Liver (tissue), 9 donors: ENCODE data around the gene PACSIN3. TPM values are rescaled to one million over a fixed set of nuclear protein-coding genes. Genes with fewer than 3 reads are reported as not detected.

Experiments used
- DNase-seq: peaks from one replicate; pipeline ENCODE4 v3.0.0-alpha.2; 2017; ENCODE audit warnings: low spot score
- H3K27ac ChIP-seq, 2 donors: one replicate each; pipeline ENCODE4 v1.7.0; 2013; ENCODE audit warnings: inconsistent platforms in 2 of 2, low read length in 2 of 2, control low read depth in 1 of 2, low read depth in 1 of 2, mild to moderate bottlenecking in 1 of 2
- H3K27me3 ChIP-seq, 4 donors: one replicate each; pipeline versions ENCODE4 v1.6.1 to v1.7.0; 2013; ENCODE audit warnings: low read length in 3 of 4, inconsistent platforms in 1 of 4, mild to moderate bottlenecking in 1 of 4, moderate library complexity in 1 of 4; ENCODE audit not compliant: control insufficient read depth in 4 of 4, insufficient read depth in 4 of 4
- H3K36me3 ChIP-seq, 4 donors: one replicate each; pipeline versions ENCODE4 v1.6.1 to v1.7.0; 2013; ENCODE audit warnings: low read length in 3 of 4, mild to moderate bottlenecking in 3 of 4, low read depth in 1 of 4, moderate library complexity in 1 of 4; ENCODE audit not compliant: control insufficient read depth in 4 of 4, insufficient read depth in 3 of 4
- H3K4me1 ChIP-seq, 4 donors: one replicate each; pipeline versions ENCODE4 v1.6.1 to v1.7.0; 2013; ENCODE audit warnings: low read length in 3 of 4, mild to moderate bottlenecking in 3 of 4, moderate library complexity in 1 of 4; ENCODE audit not compliant: control insufficient read depth in 4 of 4, insufficient read depth in 4 of 4
- H3K4me3 ChIP-seq, 3 donors: one replicate each; pipeline versions ENCODE4 v1.6.1 to v1.7.0; 2013; ENCODE audit warnings: low read length in 3 of 3, control low read depth in 1 of 3, low read depth in 1 of 3, mild to moderate bottlenecking in 1 of 3
- H3K9ac ChIP-seq, 2 donors: one replicate each; pipeline ENCODE4 v1.7.0; 2013; ENCODE audit warnings: low read length in 2 of 2, mild to moderate bottlenecking in 2 of 2, moderate library complexity in 2 of 2, control low read depth in 1 of 2, low read depth in 1 of 2
- H3K9me3 ChIP-seq, 4 donors: one replicate each; pipeline versions ENCODE4 v1.6.1 to v1.7.0; 2013; ENCODE audit warnings: low read length in 3 of 4; ENCODE audit not compliant: control insufficient read depth in 4 of 4
- EGR1 ChIP-seq, 2 donors: IDR thresholded peaks; 2 replicates each; pipeline ENCODE4 v1.6.1; 2016 to 2018; ENCODE audit warnings: antibody characterized with exemption in 2 of 2, low read depth in 2 of 2
- FOXA1 ChIP-seq: IDR thresholded peaks from 2 replicates; pipeline ENCODE4 v1.6.1; 2016; ENCODE audit warnings: antibody characterized with exemption
- FOXA2 ChIP-seq: IDR thresholded peaks from 2 replicates; pipeline ENCODE4 v1.6.1; 2016; ENCODE audit warnings: antibody characterized with exemption
- GABPA ChIP-seq, 2 donors: IDR thresholded peaks in 1 of 2; conservative IDR thresholded peaks in 1 of 2; 2 replicates each; pipeline ENCODE4 v1.6.1; 2016; ENCODE audit warnings: antibody characterized with exemption in 2 of 2, mild to moderate bottlenecking in 1 of 2, moderate library complexity in 1 of 2
- HNF4G ChIP-seq: IDR thresholded peaks from 2 replicates; pipeline ENCODE4 v1.6.1; 2016; ENCODE audit warnings: antibody characterized with exemption
- JUND ChIP-seq, 2 donors: IDR thresholded peaks; 2 replicates each; pipeline ENCODE4 v1.6.1; 2016; ENCODE audit warnings: antibody characterized with exemption in 2 of 2
- NR2F2 ChIP-seq: IDR thresholded peaks from 2 replicates; pipeline ENCODE4 v1.6.1; 2016; ENCODE audit warnings: antibody characterized with exemption
- RAD21 ChIP-seq, 2 donors: IDR thresholded peaks; 2 replicates each; pipeline ENCODE4 v1.6.1; 2016; ENCODE audit warnings: antibody characterized with exemption in 2 of 2, mild to moderate bottlenecking in 2 of 2
- RXRA ChIP-seq, 2 donors: IDR thresholded peaks; 2 replicates each; pipeline ENCODE4 v1.6.1; 2017 to 2018; ENCODE audit warnings: antibody characterized with exemption in 2 of 2, mild to moderate bottlenecking in 1 of 2
- SP1 ChIP-seq: IDR thresholded peaks from 2 replicates; pipeline ENCODE4 v1.6.1; 2018; ENCODE audit warnings: antibody characterized with exemption, mild to moderate bottlenecking
- TAF1 ChIP-seq: conservative IDR thresholded peaks from 2 replicates; pipeline ENCODE4 v1.6.1; 2016; ENCODE audit warnings: antibody characterized with exemption, mild to moderate bottlenecking
- YY1 ChIP-seq: IDR thresholded peaks from 2 replicates; pipeline ENCODE4 v1.6.1; 2016; ENCODE audit warnings: antibody characterized with exemption, mild to moderate bottlenecking
- WGBS: extraction: QIAGEN DNeasy Blood & Tissue Kit; methylation state at CpG from one replicate; pipeline ENCODE4 v1.1.7; 2013; 5-methylcytosine and 5-hydroxymethylcytosine counted together
- polyA plus RNA-seq, 2 donors: library from polyadenylated mRNA; stranded (reverse) in 1 of 2; unstranded in 1 of 2; fragments of 200-250 nt in 1 of 2; fragments of >200 nt in 1 of 2; fragmentation: Nextera tagmentation in 1 of 2; extraction: Ambion mirVana in 1 of 2; gene quantifications; one replicate each; pipeline versions ENCODE4 v1.2.1 to v1.2.3, GENCODE V29; 2013 to 2015
- total RNA-seq, 2 donors: library from RNA; depleted of rRNA; stranded (reverse); fragments of >200 nt; gene quantifications; one replicate each; pipeline ENCODE4 v1.2.3, GENCODE V29; 2014
- TF ChIP-seq, protein P1 (sequence below): IDR thresholded peaks from 2 replicates; pipeline ENCODE4 v1.6.1; 2016; ENCODE audit warnings: antibody characterized with exemption, mild to moderate bottlenecking
- TF ChIP-seq, protein P2 (sequence below): IDR thresholded peaks from 2 replicates; pipeline ENCODE4 v1.6.1; 2016; ENCODE audit warnings: antibody characterized with exemption
- TF ChIP-seq, protein P3 (sequence below): IDR thresholded peaks from 2 replicates; pipeline ENCODE4 v1.6.1; 2016; ENCODE audit warnings: antibody characterized with exemption
- TF ChIP-seq, protein P4 (sequence below): fragments of 150-350 bp; IDR thresholded peaks from 2 replicates; pipeline ENCODE4 v1.5.1; 2017; ENCODE audit warnings: improper control_type of control experiment, low read depth, low read length; ENCODE audit not compliant: missing input control
- donor health status: healthy.
- donor health status: healthy.
- donor health status: healthy.
- donor health status: healthy.
- donor health status: healthy.

PACSIN3 gene
- total and polyA plus RNA-seq, 4 donors = 12.1 to 23.3 (median 19.7) TPM

DNA sequence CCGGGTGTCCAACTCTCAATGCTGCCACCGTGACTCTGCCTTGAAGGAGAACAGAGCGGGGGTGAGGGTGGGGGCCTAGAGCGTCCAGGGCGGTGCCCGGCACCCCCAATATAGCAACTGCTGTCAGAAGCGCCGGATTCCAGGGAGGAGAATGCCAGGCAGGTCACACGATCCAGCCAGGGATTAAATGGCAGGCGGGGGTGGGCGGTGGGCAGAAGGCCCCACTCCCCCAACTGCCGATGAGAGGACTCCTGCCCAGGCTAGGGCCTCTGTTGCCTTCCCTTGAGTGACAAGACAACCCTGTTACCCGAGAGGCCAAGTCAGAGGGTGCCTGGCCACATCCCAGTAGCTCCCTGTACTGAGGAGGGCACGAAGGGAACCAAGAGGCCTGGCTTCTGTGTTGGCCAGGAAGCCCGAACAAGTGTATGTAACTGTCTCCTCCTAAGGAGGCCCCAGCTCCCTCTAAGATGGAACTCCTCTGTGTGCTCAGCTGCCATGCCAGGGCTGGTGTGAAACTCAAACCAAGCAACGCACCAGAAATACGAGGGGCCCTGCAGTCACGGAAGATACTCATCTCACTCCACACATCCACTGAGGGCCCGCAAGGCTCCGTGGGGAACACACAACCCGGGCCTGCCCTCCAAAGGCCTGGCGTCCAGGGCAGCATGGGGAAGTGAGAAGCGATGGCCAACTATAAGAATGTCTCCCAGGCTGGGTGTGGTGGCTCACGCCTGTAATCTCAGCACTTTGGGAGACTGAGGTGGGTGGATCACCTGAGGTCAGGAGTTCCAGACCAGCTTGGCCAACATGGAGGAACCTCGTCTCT, 3.0 kb downstream of the PACSIN3 start:
- peaks cover 11 to 79% (median 56%) of the 10 kb centered on the region in 4 donors for H3K4me1 ChIP-seq
- no peaks in the 10 kb centered on the region for H3K27me3 ChIP-seq
- no peaks in the 10 kb centered on the region for H3K9me3 ChIP-seq
- no peak overlapping the region for H3K9ac ChIP-seq
- DNase-seq = peak; percentile 32
- no peak overlapping the region for H3K27ac ChIP-seq
- no peak for TF ChIP-seq RXRA (IDR thresholded peaks at IDR 0.05)
- no peak for TF ChIP-seq FOXA1
- no peak for TF ChIP-seq FOXA2
- TF ChIP-seq, protein P1, sequence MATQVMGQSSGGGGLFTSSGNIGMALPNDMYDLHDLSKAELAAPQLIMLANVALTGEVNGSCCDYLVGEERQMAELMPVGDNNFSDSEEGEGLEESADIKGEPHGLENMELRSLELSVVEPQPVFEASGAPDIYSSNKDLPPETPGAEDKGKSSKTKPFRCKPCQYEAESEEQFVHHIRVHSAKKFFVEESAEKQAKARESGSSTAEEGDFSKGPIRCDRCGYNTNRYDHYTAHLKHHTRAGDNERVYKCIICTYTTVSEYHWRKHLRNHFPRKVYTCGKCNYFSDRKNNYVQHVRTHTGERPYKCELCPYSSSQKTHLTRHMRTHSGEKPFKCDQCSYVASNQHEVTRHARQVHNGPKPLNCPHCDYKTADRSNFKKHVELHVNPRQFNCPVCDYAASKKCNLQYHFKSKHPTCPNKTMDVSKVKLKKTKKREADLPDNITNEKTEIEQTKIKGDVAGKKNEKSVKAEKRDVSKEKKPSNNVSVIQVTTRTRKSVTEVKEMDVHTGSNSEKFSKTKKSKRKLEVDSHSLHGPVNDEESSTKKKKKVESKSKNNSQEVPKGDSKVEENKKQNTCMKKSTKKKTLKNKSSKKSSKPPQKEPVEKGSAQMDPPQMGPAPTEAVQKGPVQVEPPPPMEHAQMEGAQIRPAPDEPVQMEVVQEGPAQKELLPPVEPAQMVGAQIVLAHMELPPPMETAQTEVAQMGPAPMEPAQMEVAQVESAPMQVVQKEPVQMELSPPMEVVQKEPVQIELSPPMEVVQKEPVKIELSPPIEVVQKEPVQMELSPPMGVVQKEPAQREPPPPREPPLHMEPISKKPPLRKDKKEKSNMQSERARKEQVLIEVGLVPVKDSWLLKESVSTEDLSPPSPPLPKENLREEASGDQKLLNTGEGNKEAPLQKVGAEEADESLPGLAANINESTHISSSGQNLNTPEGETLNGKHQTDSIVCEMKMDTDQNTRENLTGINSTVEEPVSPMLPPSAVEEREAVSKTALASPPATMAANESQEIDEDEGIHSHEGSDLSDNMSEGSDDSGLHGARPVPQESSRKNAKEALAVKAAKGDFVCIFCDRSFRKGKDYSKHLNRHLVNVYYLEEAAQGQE = no peak
- TF ChIP-seq EGR1 (IDR thresholded peaks at IDR 0.05; ENCODE audit: low read depth in 2 of 2) = no peak
- TF ChIP-seq, protein P2, sequence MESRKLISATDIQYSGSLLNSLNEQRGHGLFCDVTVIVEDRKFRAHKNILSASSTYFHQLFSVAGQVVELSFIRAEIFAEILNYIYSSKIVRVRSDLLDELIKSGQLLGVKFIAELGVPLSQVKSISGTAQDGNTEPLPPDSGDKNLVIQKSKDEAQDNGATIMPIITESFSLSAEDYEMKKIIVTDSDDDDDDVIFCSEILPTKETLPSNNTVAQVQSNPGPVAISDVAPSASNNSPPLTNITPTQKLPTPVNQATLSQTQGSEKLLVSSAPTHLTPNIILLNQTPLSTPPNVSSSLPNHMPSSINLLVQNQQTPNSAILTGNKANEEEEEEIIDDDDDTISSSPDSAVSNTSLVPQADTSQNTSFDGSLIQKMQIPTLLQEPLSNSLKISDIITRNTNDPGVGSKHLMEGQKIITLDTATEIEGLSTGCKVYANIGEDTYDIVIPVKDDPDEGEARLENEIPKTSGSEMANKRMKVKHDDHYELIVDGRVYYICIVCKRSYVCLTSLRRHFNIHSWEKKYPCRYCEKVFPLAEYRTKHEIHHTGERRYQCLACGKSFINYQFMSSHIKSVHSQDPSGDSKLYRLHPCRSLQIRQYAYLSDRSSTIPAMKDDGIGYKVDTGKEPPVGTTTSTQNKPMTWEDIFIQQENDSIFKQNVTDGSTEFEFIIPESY = no peak
- TF ChIP-seq SP1 = no peak
- TF ChIP-seq YY1 = no peak
- TF ChIP-seq GABPA (IDR thresholded peaks at IDR 0.05 in 1 of 2, conservative IDR thresholded peaks at IDR 0.05 in 1 of 2) = no peak
- 95% methylated on average over 25 of the region's 25 CpGs for WGBS
- peaks cover 0 to 7% (median 5%) of the 10 kb centered on the region in 4 donors for H3K36me3 ChIP-seq
- no peak overlapping the region for H3K4me3 ChIP-seq

DNA sequence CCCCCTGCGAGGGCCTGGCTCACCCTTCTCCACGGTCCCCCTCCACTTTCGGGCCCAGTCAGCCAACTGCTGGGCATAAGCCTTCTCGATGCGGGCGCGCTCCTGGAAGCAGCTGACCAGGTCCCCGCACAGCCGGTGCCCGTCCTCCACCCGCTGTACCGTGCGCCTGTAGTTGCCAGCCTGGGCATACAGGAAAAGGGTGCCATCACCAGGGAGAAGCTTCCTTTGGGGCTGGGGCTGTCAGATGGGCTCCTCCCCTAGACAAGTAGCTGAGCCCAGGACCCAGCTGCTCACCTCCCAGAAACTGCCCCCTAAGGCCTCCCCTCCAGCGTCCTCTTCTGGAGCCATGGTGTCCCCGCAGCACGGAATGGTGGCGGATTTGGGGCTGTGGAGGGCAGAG, 3.9 kb downstream of the PACSIN3 start:
- Histone ChIP-seq H3K27me3 (no peaks in the 10 kb centered on the region), H3K4me3 (no peak overlapping the region), H3K4me1 (peaks cover 14 to 79% (median 56%) of the 10 kb centered on the region in 4 donors), H3K9ac (no peak overlapping the region), H3K9me3 (no peaks in the 10 kb centered on the region), H3K36me3 (peaks cover 0 to 7% (median 5%) of the 10 kb centered on the region in 4 donors), H3K27ac (no peak overlapping the region)
- WGBS = 96% methylated on average over 17 of the region's 17 CpGs
- TF ChIP-seq, protein P3, sequence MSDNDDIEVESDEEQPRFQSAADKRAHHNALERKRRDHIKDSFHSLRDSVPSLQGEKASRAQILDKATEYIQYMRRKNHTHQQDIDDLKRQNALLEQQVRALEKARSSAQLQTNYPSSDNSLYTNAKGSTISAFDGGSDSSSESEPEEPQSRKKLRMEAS = no peak
- TF ChIP-seq, protein P4, sequence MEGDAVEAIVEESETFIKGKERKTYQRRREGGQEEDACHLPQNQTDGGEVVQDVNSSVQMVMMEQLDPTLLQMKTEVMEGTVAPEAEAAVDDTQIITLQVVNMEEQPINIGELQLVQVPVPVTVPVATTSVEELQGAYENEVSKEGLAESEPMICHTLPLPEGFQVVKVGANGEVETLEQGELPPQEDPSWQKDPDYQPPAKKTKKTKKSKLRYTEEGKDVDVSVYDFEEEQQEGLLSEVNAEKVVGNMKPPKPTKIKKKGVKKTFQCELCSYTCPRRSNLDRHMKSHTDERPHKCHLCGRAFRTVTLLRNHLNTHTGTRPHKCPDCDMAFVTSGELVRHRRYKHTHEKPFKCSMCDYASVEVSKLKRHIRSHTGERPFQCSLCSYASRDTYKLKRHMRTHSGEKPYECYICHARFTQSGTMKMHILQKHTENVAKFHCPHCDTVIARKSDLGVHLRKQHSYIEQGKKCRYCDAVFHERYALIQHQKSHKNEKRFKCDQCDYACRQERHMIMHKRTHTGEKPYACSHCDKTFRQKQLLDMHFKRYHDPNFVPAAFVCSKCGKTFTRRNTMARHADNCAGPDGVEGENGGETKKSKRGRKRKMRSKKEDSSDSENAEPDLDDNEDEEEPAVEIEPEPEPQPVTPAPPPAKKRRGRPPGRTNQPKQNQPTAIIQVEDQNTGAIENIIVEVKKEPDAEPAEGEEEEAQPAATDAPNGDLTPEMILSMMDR = no peak
- no peak for TF ChIP-seq HNF4G
- TF ChIP-seq YY1 = no peak
- TF ChIP-seq GABPA (IDR thresholded peaks at IDR 0.05 in 1 of 2, conservative IDR thresholded peaks at IDR 0.05 in 1 of 2) = no peak
- no peak for TF ChIP-seq RXRA (IDR thresholded peaks at IDR 0.05)
- no peak for TF ChIP-seq RAD21 (IDR thresholded peaks at IDR 0.05)
- TF ChIP-seq, protein P1 = no peak
- TF ChIP-seq EGR1 (IDR thresholded peaks at IDR 0.05; ENCODE audit: low read depth in 2 of 2) = no peak
- TF ChIP-seq JUND (IDR thresholded peaks at IDR 0.05) = no peak
- TF ChIP-seq, protein P2 = no peak
- no peak for TF ChIP-seq TAF1
- no peak for TF ChIP-seq NR2F2
- no peak for TF ChIP-seq FOXA2
- peak; percentile 31 for DNase-seq
